IMR-90 (cell line): ENCODE results near the gene CDC45. TPM values are rescaled to one million over a fixed set of nuclear protein-coding genes. Genes with fewer than 3 reads are reported as not detected.

ENCODE experiments used
- ATAC-seq: fragments of 200-7000 bp; cut with Tn5 transposase; 2 replicates; pipeline ENCODE4 v1.9.1; 2020; ENCODE audit warnings: low read depth, mild to moderate bottlenecking, moderate library complexity
- BruUV-seq: library from RNA; stranded (reverse); fragments of 400-500 nt; replicated peaks from 2 replicates; lab custom pipeline; 2021; lab: Mats Ljungman, UMichigan
- CTCF ChIA-PET: fragments of 300-600 bp; formaldehyde crosslinking; extraction: SDS; loops from one replicate; lab custom pipeline; 2021; ENCODE audit warnings: antibody characterized with exemption; lab: Yijun Ruan, JAX
- POLR2A ChIA-PET: fragments of 300-600 bp; sonication (Branson Sonifier 250); formaldehyde crosslinking; loops from one replicate; lab custom pipeline; 2022; ENCODE audit warnings: antibody characterized with exemption; ENCODE audit not compliant: unreplicated experiment; lab: Charles Lee
- DNase-seq: peaks from one replicate; pipeline ENCODE4 v3.0.0; 2013
- H2AFZ ChIP-seq: replicated peaks from 2 replicates; pipeline ENCODE3; 2013; ENCODE audit warnings: low read length, mild to moderate bottlenecking; ENCODE audit not compliant: poor library complexity
- H2AK5ac ChIP-seq: 2 replicates; pipeline ENCODE4 v1.6.1; 2013; ENCODE audit warnings: low read depth, low read length, inconsistent platforms
- H2AK9ac ChIP-seq: replicated peaks from 2 replicates; pipeline ENCODE3; 2013; ENCODE audit warnings: mild to moderate bottlenecking, low read depth, low read length, moderate library complexity; ENCODE audit not compliant: poor library complexity
- H2BK120ac ChIP-seq: 2 replicates; pipeline ENCODE4 v1.6.1; 2013; ENCODE audit warnings: low read depth, low read length, inconsistent platforms
- H2BK15ac ChIP-seq: 3 replicates; pipeline ENCODE4 v1.6.1; 2013; ENCODE audit warnings: low read depth, low read length, inconsistent platforms
- H2BK20ac ChIP-seq: 2 replicates; pipeline ENCODE4 v1.6.1; 2013; ENCODE audit warnings: low read depth, mild to moderate bottlenecking, inconsistent platforms, low read length, moderate library complexity
- H2BK5ac ChIP-seq: 2 replicates; pipeline ENCODE4 v1.6.1; 2013; ENCODE audit warnings: mild to moderate bottlenecking, low read depth, low read length, inconsistent platforms; ENCODE audit not compliant: poor library complexity, severe bottlenecking
- H3K14ac ChIP-seq: replicated peaks from 2 replicates; pipeline ENCODE4 v1.6.1; 2013; ENCODE audit warnings: low read depth, low read length, inconsistent platforms
- H3K18ac ChIP-seq: 2 replicates; pipeline ENCODE4 v1.6.1; 2013; ENCODE audit warnings: low read depth, low read length, control low read depth
- H3K23ac ChIP-seq: 2 replicates; pipeline ENCODE4 v1.6.1; 2013; ENCODE audit warnings: low read depth, low read length, inconsistent platforms
- H3K27ac ChIP-seq: 2 replicates; pipeline ENCODE4 v1.5.1; 2013; ENCODE audit warnings: mild to moderate bottlenecking, control low read depth, low read length; ENCODE audit not compliant: insufficient read depth
- H3K27me3 ChIP-seq: 2 replicates; pipeline ENCODE4 v1.6.1; 2013; ENCODE audit warnings: low read length; ENCODE audit not compliant: control insufficient read depth, insufficient read depth
- H3K36me3 ChIP-seq: 2 replicates; pipeline ENCODE4 v1.6.1; 2013; ENCODE audit warnings: low read length, mixed read lengths; ENCODE audit not compliant: control insufficient read depth, insufficient read depth
- H3K4ac ChIP-seq: 2 replicates; pipeline ENCODE4 v1.6.1; 2013; ENCODE audit warnings: low read depth, low read length, inconsistent platforms
- H3K4me1 ChIP-seq: 2 replicates; pipeline ENCODE4 v1.6.1; 2013; ENCODE audit warnings: low read length, mixed read lengths; ENCODE audit not compliant: control insufficient read depth, insufficient read depth
- H3K4me2 ChIP-seq: 2 replicates; pipeline ENCODE4 v1.6.1; 2013; ENCODE audit warnings: low read depth, mild to moderate bottlenecking, control low read depth, low read length, moderate library complexity
- H3K4me3 ChIP-seq: 2 replicates; pipeline ENCODE4 v1.5.1; 2013; ENCODE audit warnings: low read depth, mild to moderate bottlenecking, control low read depth, low read length, moderate library complexity; ENCODE audit not compliant: insufficient read depth
- H3K56ac ChIP-seq: 2 replicates; pipeline ENCODE4 v1.6.1; 2013; ENCODE audit warnings: low read length, inconsistent platforms; ENCODE audit not compliant: insufficient read depth; ENCODE audit errors: extremely low read depth
- H3K79me1 ChIP-seq, 2 experiments: 2 replicates each; pipeline ENCODE4 v1.6.1; 2013; ENCODE audit warnings: low read length in 2 of 2, inconsistent platforms in 1 of 2, low read depth in 1 of 2
- H3K9ac ChIP-seq: 2 replicates; pipeline ENCODE4 v1.6.1; 2013; ENCODE audit warnings: low read depth, low read length, control low read depth
- H3K9me1 ChIP-seq: 2 replicates; pipeline ENCODE4 v1.6.1; 2013; ENCODE audit warnings: low read length, inconsistent platforms; ENCODE audit not compliant: insufficient read depth
- H3K9me3 ChIP-seq: 2 replicates; pipeline ENCODE4 v1.6.1; 2013; ENCODE audit warnings: low read length; ENCODE audit not compliant: control insufficient read depth, insufficient read depth
- H4K20me1 ChIP-seq: 2 replicates; pipeline ENCODE4 v1.6.1; 2013; ENCODE audit warnings: low read length, inconsistent platforms; ENCODE audit not compliant: insufficient read depth
- H4K5ac ChIP-seq: 2 replicates; pipeline ENCODE4 v1.6.1; 2013; ENCODE audit warnings: mild to moderate bottlenecking, low read depth, low read length, control low read depth
- H4K8ac ChIP-seq, 2 experiments: 2 replicates each; pipeline ENCODE4 v1.6.1; 2013; ENCODE audit warnings: low read depth in 2 of 2, low read length in 2 of 2, control low read depth in 1 of 2, inconsistent platforms in 1 of 2
- H4K91ac ChIP-seq: 2 replicates; pipeline ENCODE4 v1.6.1; 2013; ENCODE audit warnings: low read depth, low read length, inconsistent platforms; ENCODE audit not compliant: insufficient read depth
- FOS ChIP-seq: fragments of 150-350 bp; IDR thresholded peaks from 2 replicates; pipeline ENCODE4 v1.6.1; 2016; ENCODE audit warnings: low read depth, low read length
- MXI1 ChIP-seq: IDR thresholded peaks from 2 replicates; pipeline ENCODE4 v1.6.1; 2012; ENCODE audit warnings: low read depth, mild to moderate bottlenecking, low read length, moderate library complexity, borderline replicate concordance
- POLR2A ChIP-seq: IDR thresholded peaks from 2 replicates; pipeline ENCODE4 v1.6.1; 2012; ENCODE audit warnings: mild to moderate bottlenecking, low read depth, low read length
- RAD21 ChIP-seq: IDR thresholded peaks from 2 replicates; pipeline ENCODE4 v1.6.1; 2012; ENCODE audit warnings: low read length, improper control_type of control experiment
- WGBS, 2 experiments: methylation state at CpG; one replicate each; pipeline versions ENCODE4 v1.1.5 to v1.1.7; 2013; ENCODE audit warnings: missing lambda C conversion rate in 2 of 2; ENCODE audit not compliant: insufficient read length in 1 of 2; ENCODE audit errors: extremely low coverage in 2 of 2; 5-methylcytosine and 5-hydroxymethylcytosine counted together
- dilution Hi-C: fragments of 300-500 bp; cut with HindIII; formaldehyde crosslinking; loops from one replicate; pipeline ENCODE4 v1.14.3; 2018; ENCODE audit warnings: low sequenced_read_pairs; ENCODE audit not compliant: unreplicated experiment
- in situ Hi-C: fragments of 300-500 bp; cut with MboI; formaldehyde crosslinking; loops from 3 replicates; pipeline ENCODE4 v1.14.3; 2019; ENCODE audit warnings: low sequenced_read_pairs, inconsistent platforms, mixed read lengths
- intact Hi-C: fragments of 100-400 bp; cut with micrococcal nuclease; formaldehyde crosslinking; loops from 2 replicates; pipeline ENCODE4 v1.10.0; 2022
- polyA plus RNA-seq, 3 experiments: library from polyadenylated mRNA; depleted of rRNA; stranded (reverse); fragments of >200 nt; gene quantifications; 2 replicates each; pipeline ENCODE4 v1.2.3, GENCODE V29; 2012; ENCODE audit warnings: low replicate concordance in 1 of 3
- total RNA-seq: library from RNA; depleted of rRNA; stranded (reverse); fragments of >200 nt; gene quantifications from 2 replicates; pipeline ENCODE4 v1.2.3, GENCODE V29; 2012
- TF ChIP-seq, protein P1 (sequence below): fragments of 150-350 bp; IDR thresholded peaks from 2 replicates; pipeline ENCODE4 v1.6.1; 2016; ENCODE audit warnings: low read depth, mild to moderate bottlenecking, low read length, moderate library complexity, borderline replicate concordance

Gene CDC45
- total and polyA plus RNA-seq, 2 of the 4 experiments (the other 2 are of a cell fraction), result 22.7 to 44.6 TPM

DNA sequence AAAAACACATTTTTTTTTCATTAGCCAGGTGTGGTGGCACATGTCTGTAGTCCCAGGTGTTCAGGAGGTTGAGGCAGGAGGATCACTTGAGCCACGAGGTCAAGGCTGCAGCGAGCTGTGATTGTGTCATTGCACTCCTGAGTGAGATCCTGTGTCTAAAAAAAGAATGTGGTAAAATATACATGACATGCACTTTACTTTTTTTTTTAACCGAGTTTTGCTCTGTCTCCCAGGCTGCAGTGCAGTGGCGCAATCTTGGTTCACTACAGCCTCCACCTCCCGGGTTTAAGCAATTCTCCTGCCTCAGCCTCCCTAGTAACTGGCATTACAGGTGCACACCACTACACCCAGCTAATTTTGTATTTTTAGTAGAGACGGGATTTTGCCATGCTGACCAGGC lies 67.0 kb downstream of the CDC45 start:
- no peak overlapping the region for H3K18ac ChIP-seq
- no peak overlapping the region for H3K23ac ChIP-seq
- no peaks in the 10 kb centered on the region for H3K79me1 ChIP-seq
- in situ Hi-C loops, result no loop called here
- H3K4me1 ChIP-seq, result no peaks in the 10 kb centered on the region
- H2AFZ ChIP-seq, result no peak overlapping the region
- WGBS, 2 experiments, result no CpG with 5 or more reads among the region's 6 CpGs
- H3K27me3 ChIP-seq, result peaks cover 10% of the 10 kb centered on the region; the same call in 1 of the 2 replicates
- no peak overlapping the region for H3K4me2 ChIP-seq
- POLR2A ChIA-PET, result no interaction called here
- H3K14ac ChIP-seq, result no peak overlapping the region
- H3K36me3 ChIP-seq, result no peaks in the 10 kb centered on the region
- H2BK120ac ChIP-seq, result no peak overlapping the region
- no peak overlapping the region for H2BK5ac ChIP-seq
- no peak overlapping the region for H3K4me3 ChIP-seq
- ATAC-seq, result no peak
- H4K91ac ChIP-seq, result no peak overlapping the region
- H2BK15ac ChIP-seq, result no peak overlapping the region
- no peak for DNase-seq
- H2AK9ac ChIP-seq, result no peak overlapping the region
- intact Hi-C loops, result no loop called here
- H4K8ac ChIP-seq, result no peak overlapping the region
- H3K9me3 ChIP-seq, result no peaks in the 10 kb centered on the region
- H3K56ac ChIP-seq, result no peak overlapping the region
- H3K9me1 ChIP-seq, result no peaks in the 10 kb centered on the region
- H4K5ac ChIP-seq, result no peak overlapping the region
- dilution Hi-C loops, result no loop called here
- H3K4ac ChIP-seq, result no peak overlapping the region
- H4K20me1 ChIP-seq, result no peaks in the 10 kb centered on the region
- no TSS peak for BruUV-seq
- no peak overlapping the region for H2BK20ac ChIP-seq
- no peak overlapping the region for H3K9ac ChIP-seq
- no peak for TF ChIP-seq RAD21
- TF ChIP-seq FOS, result no peak
- TF ChIP-seq, protein P1, sequence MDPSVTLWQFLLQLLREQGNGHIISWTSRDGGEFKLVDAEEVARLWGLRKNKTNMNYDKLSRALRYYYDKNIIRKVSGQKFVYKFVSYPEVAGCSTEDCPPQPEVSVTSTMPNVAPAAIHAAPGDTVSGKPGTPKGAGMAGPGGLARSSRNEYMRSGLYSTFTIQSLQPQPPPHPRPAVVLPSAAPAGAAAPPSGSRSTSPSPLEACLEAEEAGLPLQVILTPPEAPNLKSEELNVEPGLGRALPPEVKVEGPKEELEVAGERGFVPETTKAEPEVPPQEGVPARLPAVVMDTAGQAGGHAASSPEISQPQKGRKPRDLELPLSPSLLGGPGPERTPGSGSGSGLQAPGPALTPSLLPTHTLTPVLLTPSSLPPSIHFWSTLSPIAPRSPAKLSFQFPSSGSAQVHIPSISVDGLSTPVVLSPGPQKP, result no peak
- no peak for TF ChIP-seq MXI1
- TF ChIP-seq POLR2A, result no peak
- no peak overlapping the region for H3K27ac ChIP-seq
- CTCF ChIA-PET, result interaction anchor here (0.7 kb wide), 1 partner anchor 8 kb away, joined by 3 read pairs; no protein-coding TSS in a partner anchor
- H2AK5ac ChIP-seq, result no peak overlapping the region
